Measurements from ENCODE around the gene BECN2. TPM values are rescaled to one million over a fixed set of nuclear protein-coding genes. Genes with fewer than 3 reads are reported as not detected.

Gene BECN2
- total RNA-seq, 4 donors from 2014 or later = not detected

GRCh38 chr1:241994171-241994570 lies 36.6 kb downstream of the BECN2 start:
- Histone ChIP-seq H3K4me1 (peaks cover 0 to 12% (median 11%) of the 10 kb centered on the region in 4 donors), H3K27me3 (no peaks in the 10 kb centered on the region), H3K9me3 (no peaks in the 10 kb centered on the region), H3K27ac (replicated peaks in 1 of 4) (no peak overlapping the region), H3K4me3 (no peak overlapping the region), H3K36me3 (no peaks in the 10 kb centered on the region)
- TF ChIP-seq CTCF (IDR thresholded peaks at IDR 0.05) (no peak), POLR2A (IDR thresholded peaks at IDR 0.05; ENCODE audit: low read depth) (no peak), EP300 (IDR thresholded peaks at IDR 0.05) (no peak), POLR2AphosphoS5 (IDR thresholded peaks at IDR 0.05) (no peak)
- DNase-seq (ENCODE audit: extremely low spot score) = no peak
- intact Hi-C loops (cut with DNase I) = no loop called here
- 96% methylated on average over 9 of the region's 9 CpGs for whole genome bisulfite sequencing

GRCh38 chr1:241997401-241997998 lies 39.9 kb downstream of the BECN2 start:
- WGBS = 57% methylated on average over 12 of the region's 12 CpGs
- no peak overlapping the region for H3K4me3 ChIP-seq
- no peaks in the 10 kb centered on the region for H3K9me3 ChIP-seq
- no peak for DNase-seq (ENCODE audit: extremely low spot score)
- no peaks in the 10 kb centered on the region for H3K36me3 ChIP-seq
- TF ChIP-seq POLR2AphosphoS5 (IDR thresholded peaks at IDR 0.05) = no peak
- no peak for TF ChIP-seq POLR2A (IDR thresholded peaks at IDR 0.05; ENCODE audit: low read depth)
- no peak for TF ChIP-seq CTCF (IDR thresholded peaks at IDR 0.05)
- no peak for TF ChIP-seq EP300 (IDR thresholded peaks at IDR 0.05)
- peaks cover 0 to 14% (median 12%) of the 10 kb centered on the region in 4 donors for H3K4me1 ChIP-seq
- intact Hi-C loops (cut with DNase I) = loop anchor here (5.0 kb wide), 1 partner anchor 385 kb away; no protein-coding TSS in a partner anchor
- peak overlapping the region in 3 of 4 donors; percentile 15 to 47 (median 47) for H3K27ac ChIP-seq (replicated peaks in 1 of 4)
- no peaks in the 10 kb centered on the region for H3K27me3 ChIP-seq

GRCh38 chr1:241998412-241998921 lies 40.9 kb downstream of the BECN2 start:
- intact Hi-C loops (cut with DNase I) = loop anchor here (5.0 kb wide), 1 partner anchor 386 kb away; no protein-coding TSS in a partner anchor
- peak overlapping the region; percentile 36 to 54 (median 38) for H3K4me3 ChIP-seq
- 13% methylated on average over 18 of the region's 20 CpGs for WGBS

GRCh38 chr1:241999026-241999425 lies 41.5 kb downstream of the BECN2 start, which contains the start of gene MAP1LC3C:
Gene MAP1LC3C, minus strand, starts transcription at chr1:241999098. Its CDS starts 90 bp downstream, at chr1:241999008.
- intact Hi-C loops (cut with DNase I) = loop anchor here (5.0 kb wide), 1 partner anchor 387 kb away; no protein-coding TSS in a partner anchor
- Histone ChIP-seq H3K4me1 (peaks cover 0 to 14% (median 12%) of the 10 kb centered on the region in 4 donors), H3K4me3 (peak within 1 kb of the TSS; percentile 36 to 54 (median 38)), H3K9me3 (no peaks in the 10 kb centered on the region), H3K27me3 (no peaks in the 10 kb centered on the region), H3K27ac (replicated peaks in 1 of 4) (peak within 1 kb of the TSS; percentile 47 to 62 (median 52)), H3K36me3 (no peaks in the 10 kb centered on the region)
- DNase-seq (ENCODE audit: extremely low spot score) = no peak
- 42% methylated on average over 4 of the region's 4 CpGs for WGBS
- no peak for TF ChIP-seq POLR2AphosphoS5 (IDR thresholded peaks at IDR 0.05)
- no peak for TF ChIP-seq EP300 (IDR thresholded peaks at IDR 0.05)
- no peak for TF ChIP-seq CTCF (IDR thresholded peaks at IDR 0.05)
- TF ChIP-seq POLR2A (IDR thresholded peaks at IDR 0.05; ENCODE audit: low read depth) = no peak

More at GRCh38 chr1:241998412-241998921, 40.9 kb downstream of the BECN2 start:
- Histone ChIP-seq H3K27ac (replicated peaks in 1 of 4) (peak overlapping the region; percentile 47 to 62 (median 52)), H3K36me3 (no peaks in the 10 kb centered on the region), H3K27me3 (no peaks in the 10 kb centered on the region), H3K9me3 (no peaks in the 10 kb centered on the region), H3K4me1 (peaks cover 0 to 14% (median 12%) of the 10 kb centered on the region in 4 donors)
- TF ChIP-seq POLR2A (IDR thresholded peaks at IDR 0.05; ENCODE audit: low read depth) (no peak), CTCF (IDR thresholded peaks at IDR 0.05) (peak; percentile 40 to 52 (median 51)), EP300 (IDR thresholded peaks at IDR 0.05) (no peak), POLR2AphosphoS5 (IDR thresholded peaks at IDR 0.05) (peak in 1 of 2 donors; percentile 17)
- DNase-seq (ENCODE audit: extremely low spot score) = peak; percentile 94
